DOHH2 (cell line): Measurements from ENCODE around the gene TUFM.

Experiments
- H3F3A ChIP-seq: fragments of 200-600 bp; sonication (generic), shearing (Covaris generic); 2 replicates; pipeline ENCODE4 v1.6.0; 2016; ENCODE audit warnings: antibody characterized with exemption, mild to moderate bottlenecking; ENCODE audit not compliant: control insufficient read depth, insufficient read depth
- H3K27ac ChIP-seq: fragments of 200-600 bp; sonication (generic); 2 replicates; pipeline ENCODE4 v1.5.1; 2014; ENCODE audit warnings: low read depth, mild to moderate bottlenecking, low read length, moderate library complexity
- H3K27me3 ChIP-seq: fragments of 200-600 bp; sonication (generic); 2 replicates; pipeline ENCODE4 v1.6.1; 2014; ENCODE audit warnings: mild to moderate bottlenecking, low read length, mixed read lengths; ENCODE audit not compliant: control insufficient read depth
- H3K36me3 ChIP-seq: fragments of 200-600 bp; sonication (generic); 2 replicates; pipeline ENCODE4 v1.6.1; 2014; ENCODE audit warnings: mild to moderate bottlenecking, low read length, moderate library complexity, mixed read lengths; ENCODE audit not compliant: control insufficient read depth
- H3K4me1 ChIP-seq: fragments of 200-600 bp; sonication (generic); 2 replicates; pipeline ENCODE4 v1.6.1; 2014; ENCODE audit warnings: mild to moderate bottlenecking, low read length, mixed read lengths; ENCODE audit not compliant: control insufficient read depth
- H3K4me2 ChIP-seq: fragments of 200-600 bp; sonication (generic); 2 replicates; pipeline ENCODE4 v1.6.0; 2014; ENCODE audit warnings: mild to moderate bottlenecking, low read length, moderate library complexity
- H3K4me3 ChIP-seq: fragments of 200-600 bp; sonication (generic); 2 replicates; pipeline ENCODE4 v1.5.1; 2014; ENCODE audit warnings: mild to moderate bottlenecking, low read length, mixed read lengths
- H3K79me2 ChIP-seq: fragments of 200-600 bp; sonication (generic); 2 replicates; pipeline ENCODE4 v1.6.1; 2014; ENCODE audit warnings: mild to moderate bottlenecking, low read length, mixed read lengths; ENCODE audit not compliant: control insufficient read depth
- H3K9me2 ChIP-seq: fragments of 200-600 bp; sonication (generic); replicated peaks from 2 replicates; pipeline ENCODE4 v1.6.1; 2014; ENCODE audit warnings: mild to moderate bottlenecking, low read length, mixed read lengths; ENCODE audit not compliant: control insufficient read depth
- H3K9me3 ChIP-seq: fragments of 200-600 bp; sonication (generic); 2 replicates; pipeline ENCODE4 v1.6.1; 2014; ENCODE audit warnings: antibody characterized with exemption, low read length, mixed read lengths; ENCODE audit not compliant: control insufficient read depth, insufficient read depth
- H4K20me1 ChIP-seq: fragments of 200-600 bp; sonication (generic); 2 replicates; pipeline ENCODE4 v1.6.0; 2014; ENCODE audit warnings: low read depth, mild to moderate bottlenecking, antibody characterized with exemption, low read length, moderate library complexity; ENCODE audit not compliant: control insufficient read depth, insufficient read depth
- CTCF ChIP-seq: fragments of 200-600 bp; sonication (generic); IDR thresholded peaks from one replicate; pipeline ENCODE4 v1.5.1; 2014; ENCODE audit warnings: antibody characterized with exemption, mild to moderate bottlenecking, low read depth, low read length; ENCODE audit not compliant: poor library complexity, severe bottlenecking
- EZH2phosphoT487 ChIP-seq: fragments of 200-600 bp; sonication (generic); IDR thresholded peaks from 2 replicates; pipeline ENCODE4 v1.6.1; 2017; ENCODE audit warnings: borderline replicate concordance, mild to moderate bottlenecking, antibody characterized with exemption, low read length, moderate library complexity, mixed read lengths

The TUFM gene

DNA sequence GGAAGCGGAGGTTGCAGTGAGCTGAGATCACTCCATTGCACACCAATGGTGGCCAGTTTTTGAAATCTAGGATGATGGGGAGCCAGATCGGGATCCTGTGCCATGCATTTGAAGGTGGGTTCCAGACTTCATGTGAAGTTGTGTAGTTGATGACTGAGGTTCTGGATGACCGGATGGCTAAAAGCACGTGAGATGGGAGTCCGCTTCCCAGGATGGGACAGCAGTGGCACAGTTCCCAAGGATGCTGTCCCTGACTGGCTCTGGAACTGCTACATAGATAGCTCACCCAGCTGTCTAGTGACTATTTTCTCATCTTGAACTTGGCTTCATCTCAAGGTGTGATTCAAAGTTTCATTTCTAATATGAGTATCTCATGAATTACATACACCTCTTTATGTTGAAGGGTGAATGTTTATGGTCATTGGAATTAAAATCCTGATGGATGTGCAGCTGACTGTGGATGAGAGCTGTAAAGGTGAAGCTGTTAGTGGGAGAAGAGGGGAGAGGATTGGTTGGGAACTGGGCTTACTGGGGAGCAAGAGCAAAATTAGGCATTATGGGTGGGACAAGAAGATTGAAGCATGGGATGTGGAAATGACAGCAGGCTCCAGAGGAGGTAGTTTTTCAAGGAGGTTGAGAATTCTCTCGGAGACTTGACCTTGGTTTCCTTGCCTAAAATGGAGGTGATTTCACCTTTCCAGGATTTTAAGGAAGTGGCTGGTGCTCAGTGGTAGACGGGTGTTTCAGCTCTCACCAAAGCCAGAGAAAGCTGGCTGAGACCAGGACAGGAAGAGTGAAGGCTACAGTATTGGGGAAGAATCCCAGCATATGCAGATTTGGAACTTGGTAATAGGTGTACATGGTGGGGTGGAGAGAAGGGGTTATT lies 8.2 kb downstream of the TUFM start:
- no peaks in the 10 kb centered on the region for H3K4me1 ChIP-seq
- no peak for TF ChIP-seq EZH2phosphoT487
- TF ChIP-seq CTCF: no peak
- H3K9me2 ChIP-seq: no peaks in the 10 kb centered on the region
- peaks cover 72% of the 10 kb centered on the region for H3K36me3 ChIP-seq
- H3K79me2 ChIP-seq: no peaks in the 10 kb centered on the region
- no peak overlapping the region for H3K27ac ChIP-seq
- H3K27me3 ChIP-seq: no peaks in the 10 kb centered on the region
- peaks cover 28% of the 10 kb centered on the region for H3F3A ChIP-seq
- H3K4me3 ChIP-seq: no peak overlapping the region
- no peak overlapping the region for H3K4me2 ChIP-seq
- H3K9me3 ChIP-seq: no peaks in the 10 kb centered on the region
- 0 out of 2 replicates have a peak, but pooled peaks cover 2% of the 10 kb centered on the region for H4K20me1 ChIP-seq

- TF ChIP-seq CTCF (no peak), EZH2phosphoT487 (no peak)
- H3K4me2 ChIP-seq: no peak overlapping the region
- H3K9me3 ChIP-seq: no peaks in the 10 kb centered on the region
- H3K79me2 ChIP-seq: no peaks in the 10 kb centered on the region
- peaks cover 73% of the 10 kb centered on the region for H3K36me3 ChIP-seq
- H3F3A ChIP-seq: peaks cover 30% of the 10 kb centered on the region
- 0 out of 2 replicates have a peak, but pooled peaks cover 2% of the 10 kb centered on the region for H4K20me1 ChIP-seq
- no peak overlapping the region for H3K27ac ChIP-seq
- H3K4me1 ChIP-seq: no peaks in the 10 kb centered on the region
- no peaks in the 10 kb centered on the region for H3K27me3 ChIP-seq
- no peaks in the 10 kb centered on the region for H3K9me2 ChIP-seq
- no peak overlapping the region for H3K4me3 ChIP-seq
These were observed 9.4 kb downstream of the TUFM start for GRCh38 chr16:28836761-28837064.

DNA sequence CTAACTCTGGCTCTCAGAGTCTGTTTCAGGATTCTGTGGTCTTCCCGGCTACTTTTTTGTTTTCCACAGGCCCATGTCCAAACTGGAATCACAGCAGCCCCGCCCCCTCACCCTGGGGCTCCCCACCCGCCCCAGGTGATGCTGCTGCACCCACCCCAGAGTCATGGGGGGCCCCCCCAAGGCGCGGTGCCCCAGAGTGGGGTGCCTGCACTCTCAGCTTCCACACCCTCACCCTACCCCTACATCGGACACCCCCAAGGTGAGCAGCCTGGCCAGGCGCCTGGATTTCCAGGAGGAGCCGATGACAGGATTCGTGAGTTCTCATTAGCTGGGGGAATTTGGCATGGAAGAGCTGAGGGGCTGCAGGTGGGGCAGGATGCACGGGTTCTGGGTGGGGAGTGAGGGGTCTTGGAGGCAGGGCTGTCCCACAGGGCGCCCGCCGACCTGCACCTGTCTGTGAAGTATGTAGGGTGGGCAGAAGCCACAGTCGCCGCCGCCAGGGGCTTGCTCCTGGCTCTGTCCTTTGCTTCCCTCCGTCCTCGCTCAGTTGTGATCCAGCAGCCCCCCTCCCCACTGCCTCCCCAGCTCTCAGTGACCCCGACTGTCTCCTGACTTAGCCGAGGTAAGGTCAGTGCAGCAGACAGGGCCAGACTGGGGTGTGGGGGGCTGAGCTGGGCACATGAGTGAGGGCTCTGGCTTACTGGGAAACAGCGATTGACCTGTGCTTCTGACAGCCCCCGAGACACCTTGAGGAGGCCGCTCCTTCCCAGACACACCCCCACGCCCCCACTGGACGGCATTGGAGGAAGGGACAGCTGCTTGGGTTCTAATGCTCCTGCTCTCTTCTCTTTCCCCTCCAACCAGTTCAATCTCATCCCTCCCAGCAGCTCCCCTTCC lies 10.0 kb downstream of the TUFM start:
- Histone ChIP-seq H3K27ac (no peak overlapping the region), H3K4me3 (no peak overlapping the region), H3K36me3 (peaks cover 79% of the 10 kb centered on the region), H3K27me3 (no peaks in the 10 kb centered on the region), H3K9me2 (no peaks in the 10 kb centered on the region), H3K79me2 (no peaks in the 10 kb centered on the region), H3K4me1 (no peaks in the 10 kb centered on the region), H3F3A (peaks cover 26% of the 10 kb centered on the region), H3K4me2 (no peak overlapping the region), H4K20me1 (0 out of 2 replicates have a peak, but pooled peaks cover 2% of the 10 kb centered on the region), H3K9me3 (no peaks in the 10 kb centered on the region)
- TF ChIP-seq CTCF (no peak), EZH2phosphoT487 (no peak)
